OCI-M2 (cell line): ENCODE measurements around the gene SH2D3A.

Experiments used
- DNase-seq: peaks from one replicate; lab custom pipeline; 2025; ENCODE audit not compliant: unreplicated experiment; lab: John Stamatoyannopoulos, UW

Gene SH2D3A

GRCh38 chr19:6723108-6723618 lies 44.1 kb downstream of the SH2D3A start:
- no peak for DNase-seq

GRCh38 chr19:6721773-6722172 lies 45.5 kb downstream of the SH2D3A start:
- DNase-seq, result no peak

GRCh38 chr19:6721138-6721474 lies 46.1 kb downstream of the SH2D3A start:
- no peak for DNase-seq

GRCh38 chr19:6720369-6721137 lies 46.7 kb downstream of the SH2D3A start, which contains the start of gene C3:
Gene C3, minus strand, starts transcription at chr19:6720650. Its CDS starts 61 bp downstream, at chr19:6720589.
- no peak for DNase-seq

- no peak for DNase-seq
Observed at GRCh38 chr19:6719992-6720368, 47.3 kb downstream of the SH2D3A start.

- DNase-seq, result no peak
Observed at GRCh38 chr19:6719540-6719861, 47.7 kb downstream of the SH2D3A start.

- DNase-seq, result no peak
Observed at GRCh38 chr19:6718741-6719539, 48.3 kb downstream of the SH2D3A start.

- no peak for DNase-seq
Observed at GRCh38 chr19:6718111-6718740, 49.0 kb downstream of the SH2D3A start.

GRCh38 chr19:6717441-6717971 lies 49.7 kb downstream of the SH2D3A start:
- no peak for DNase-seq

- no peak for DNase-seq
Observed at GRCh38 chr19:6717036-6717435, 50.2 kb downstream of the SH2D3A start.

GRCh38 chr19:6716610-6716970 lies 50.6 kb downstream of the SH2D3A start:
- DNase-seq, result no peak

GRCh38 chr19:6714749-6715555 lies 52.3 kb downstream of the SH2D3A start:
- no peak for DNase-seq

GRCh38 chr19:6713773-6714692 lies 53.2 kb downstream of the SH2D3A start:
- DNase-seq, result no peak

GRCh38 chr19:6712692-6713670 lies 54.3 kb downstream of the SH2D3A start:
- no peak for DNase-seq

- no peak for DNase-seq
Observed at GRCh38 chr19:6712231-6712630, 55.0 kb downstream of the SH2D3A start.

GRCh38 chr19:6711605-6712004 lies 55.6 kb downstream of the SH2D3A start:
- DNase-seq, result no peak

- DNase-seq, result no peak
Observed at GRCh38 chr19:6711078-6711361, 56.2 kb downstream of the SH2D3A start.

- no peak for DNase-seq
Observed at GRCh38 chr19:6710273-6711077, 56.8 kb downstream of the SH2D3A start.
